Upper lobe of left lung (tissue), 6 donors: ENCODE data around the gene SPTBN1. TPM values are rescaled to one million over a fixed set of nuclear protein-coding genes. Genes with fewer than 3 reads are reported as not detected.
A peak's percentile ranks its signal among the peaks of the same experiment; 100 is the strongest.

Experiments used
- ATAC-seq, 2 donors: fragments of 200-7000 bp; cut with Tn5 transposase; one replicate each; pipeline ENCODE4 v1.9.1; 2022; ENCODE audit warnings: mild to moderate bottlenecking in 2 of 2, moderate library complexity in 2 of 2; ENCODE audit not compliant: low FRiP score in 2 of 2
- DNase-seq, 2 donors: peaks; one replicate each; pipeline ENCODE4 v3.0.0-alpha.2; 2019 to 2020
- H3K27ac ChIP-seq, 4 donors: fragments of 200-600 bp; sonication (generic); one replicate each; pipeline ENCODE4 v1.5.1; 2016 to 2019
- H3K27me3 ChIP-seq, 4 donors: fragments of 200-600 bp; sonication (generic); one replicate each; pipeline ENCODE4 v1.5.1; 2017 to 2019
- H3K36me3 ChIP-seq, 4 donors: fragments of 200-600 bp; sonication (generic); one replicate each; pipeline ENCODE4 v1.5.1; 2016 to 2019
- H3K4me1 ChIP-seq, 4 donors: fragments of 200-600 bp; sonication (generic); one replicate each; pipeline ENCODE4 v1.5.1; 2018 to 2019
- H3K4me3 ChIP-seq, 4 donors: fragments of 200-600 bp; sonication (generic); one replicate each; pipeline ENCODE4 v1.5.1; 2017 to 2019; ENCODE audit warnings: mild to moderate bottlenecking in 2 of 4, moderate library complexity in 1 of 4
- H3K9me3 ChIP-seq, 4 donors: fragments of 200-600 bp; sonication (generic); one replicate each; pipeline ENCODE4 v1.5.1; 2018 to 2019
- CTCF ChIP-seq, 6 experiments: fragments of 450-650 bp in 4 of 6; fragments of 200-600 bp in 2 of 6; sonication (generic) in 2 of 6; IDR thresholded peaks; one replicate each; pipeline ENCODE4 v1.5.1; 2016 to 2019; ENCODE audit warnings: antibody characterized with exemption in 6 of 6
- EP300 ChIP-seq, 4 donors: sonication (generic); formaldehyde crosslinking; IDR thresholded peaks; one replicate each; pipeline ENCODE4 v1.5.1; 2017; ENCODE audit warnings: antibody characterized with exemption in 4 of 4, control low read depth in 2 of 4
- POLR2A ChIP-seq, 4 donors: fragments of 450-650 bp; IDR thresholded peaks; one replicate each; pipeline ENCODE4 v1.5.1; 2016 to 2017; ENCODE audit warnings: antibody characterized with exemption in 4 of 4, mild to moderate bottlenecking in 2 of 4
- POLR2AphosphoS5 ChIP-seq, 2 donors: sonication (generic); formaldehyde crosslinking; IDR thresholded peaks; one replicate each; pipeline ENCODE4 v1.5.1; 2017; ENCODE audit warnings: antibody characterized with exemption in 2 of 2
- WGBS, 2 donors: methylation state at CpG; one replicate each; pipeline ENCODE4 v1.1.5; 2017 to 2018; 5-methylcytosine and 5-hydroxymethylcytosine counted together
- total RNA-seq, 6 donors: library from RNA; depleted of rRNA in 4 of 6; stranded (reverse); fragments of >200 nt in 4 of 6; gene quantifications; one replicate each; pipeline versions ENCODE4 v1.1.0 to v1.2.1, GENCODE V29; 2016 to 2021
- donor health status: DM: no; HTN: no; CAD: no; lungs with moderate emphysema.
- donor health status: DM: no; HTN: yes; CAD: no; lungs with severe emphysema.

Gene SPTBN1
- total RNA-seq, 6 donors from 2014 or later: 449 to 911 (median 654) TPM

GRCh38 chr2:54534221-54534620 is 78.1 kb downstream of the SPTBN1 start:
- H3K27me3 ChIP-seq: no peaks in the 10 kb centered on the region
- TF ChIP-seq EP300 (IDR thresholded peaks at IDR 0.05): no peak
- no peak for TF ChIP-seq POLR2AphosphoS5 (IDR thresholded peaks at IDR 0.05)
- no peak for TF ChIP-seq POLR2A (IDR thresholded peaks at IDR 0.05)
- no peak for TF ChIP-seq CTCF (IDR thresholded peaks at IDR 0.05)
- DNase-seq (no peak), ATAC-seq (no peak)
- peaks cover 0 to 39% (median 3%) of the 10 kb centered on the region in 4 donors for H3K36me3 ChIP-seq
- 83 to 91% methylated on average over 1 of the region's 1 CpG for WGBS, 2 donors
- H3K9me3 ChIP-seq: no peaks in the 10 kb centered on the region
- H3K27ac ChIP-seq: peak overlapping the region in 3 of 4 donors; percentile 2 to 70 (median 9)
- H3K4me1 ChIP-seq: peaks cover 18 to 40% (median 32%) of the 10 kb centered on the region in 4 donors
- no peak overlapping the region for H3K4me3 ChIP-seq

- DNase-seq (no peak), ATAC-seq (no peak)
- Histone ChIP-seq H3K27ac (peak overlapping the region in 2 of 4 donors; percentile 2 to 70), H3K36me3 (peaks cover 0 to 36% (median 2%) of the 10 kb centered on the region in 4 donors), H3K9me3 (no peaks in the 10 kb centered on the region), H3K4me3 (no peak overlapping the region), H3K4me1 (peaks cover 18 to 40% (median 32%) of the 10 kb centered on the region in 4 donors), H3K27me3 (no peaks in the 10 kb centered on the region)
- TF ChIP-seq CTCF (IDR thresholded peaks at IDR 0.05) (no peak), POLR2AphosphoS5 (IDR thresholded peaks at IDR 0.05) (no peak), POLR2A (IDR thresholded peaks at IDR 0.05) (no peak), EP300 (IDR thresholded peaks at IDR 0.05) (no peak)
- WGBS, 2 donors: 89 to 90% methylated on average over 2 of the region's 2 CpGs
Measured at GRCh38 chr2:54534625-54535024, 78.5 kb downstream of the SPTBN1 start.

- no peaks in the 10 kb centered on the region for H3K9me3 ChIP-seq
- DNase-seq: peak in 1 of 2 donors; percentile 57
- no peak overlapping the region for H3K4me3 ChIP-seq
- peaks cover 18 to 43% (median 33%) of the 10 kb centered on the region in 4 donors for H3K4me1 ChIP-seq
- no peaks in the 10 kb centered on the region for H3K27me3 ChIP-seq
- peak in 1 of 2 donors; percentile 43 for ATAC-seq
- peak overlapping the region in 1 of 4 donors; percentile 21 for H3K27ac ChIP-seq
- no peak for TF ChIP-seq POLR2AphosphoS5 (IDR thresholded peaks at IDR 0.05)
- TF ChIP-seq CTCF (IDR thresholded peaks at IDR 0.05): no peak
- no peak for TF ChIP-seq EP300 (IDR thresholded peaks at IDR 0.05)
- TF ChIP-seq POLR2A (IDR thresholded peaks at IDR 0.05): no peak
- H3K36me3 ChIP-seq: peaks cover 0 to 32% (median 2%) of the 10 kb centered on the region in 4 donors
- WGBS, 2 donors: 72 to 73% methylated on average over 4 of the region's 4 CpGs
Measured at GRCh38 chr2:54535599-54536195, 79.6 kb downstream of the SPTBN1 start.

- no peak for DNase-seq
- Histone ChIP-seq H3K27me3 (no peaks in the 10 kb centered on the region), H3K4me1 (peaks cover 21 to 43% (median 31%) of the 10 kb centered on the region in 4 donors), H3K36me3 (peaks cover 0 to 27% (median 2%) of the 10 kb centered on the region in 4 donors), H3K9me3 (no peaks in the 10 kb centered on the region), H3K4me3 (no peak overlapping the region), H3K27ac (peak overlapping the region in 1 of 4 donors; percentile 24)
- no peak for ATAC-seq
- 93 to 95% methylated on average over 2 of the region's 2 CpGs for WGBS, 2 donors
- TF ChIP-seq EP300 (IDR thresholded peaks at IDR 0.05) (no peak), POLR2AphosphoS5 (IDR thresholded peaks at IDR 0.05) (no peak), CTCF (IDR thresholded peaks at IDR 0.05) (no peak), POLR2A (IDR thresholded peaks at IDR 0.05) (no peak)
Measured at GRCh38 chr2:54536720-54537119, 80.6 kb downstream of the SPTBN1 start.

GRCh38 chr2:54538537-54538936 is 82.4 kb downstream of the SPTBN1 start:
- H3K27ac ChIP-seq: no peak overlapping the region
- TF ChIP-seq POLR2A (IDR thresholded peaks at IDR 0.05) (no peak), CTCF (IDR thresholded peaks at IDR 0.05) (no peak), EP300 (IDR thresholded peaks at IDR 0.05) (no peak), POLR2AphosphoS5 (IDR thresholded peaks at IDR 0.05) (no peak)
- H3K4me1 ChIP-seq: peaks cover 12 to 32% (median 26%) of the 10 kb centered on the region in 4 donors
- H3K9me3 ChIP-seq: no peaks in the 10 kb centered on the region
- WGBS, 2 donors: 91 to 96% methylated on average over 5 of the region's 5 CpGs
- H3K36me3 ChIP-seq: peaks cover 0 to 21% (median 2%) of the 10 kb centered on the region in 4 donors
- no peak overlapping the region for H3K4me3 ChIP-seq
- ATAC-seq (no peak), DNase-seq (no peak)
- no peaks in the 10 kb centered on the region for H3K27me3 ChIP-seq
